Transverse colon (tissue), 4 donors: Measurements from ENCODE around the gene CD22. TPM values are rescaled to one million over a fixed set of nuclear protein-coding genes. Genes with fewer than 3 reads are reported as not detected.

Experiments used
- DNase-seq: peaks from one replicate; pipeline ENCODE4 v3.0.0-alpha.2; 2019
- H3K27ac ChIP-seq, 4 donors: fragments of 200-600 bp; sonication (generic); 2 replicates each; pipeline ENCODE4 v1.5.1; 2016 to 2018; ENCODE audit warnings: inconsistent platforms in 4 of 4
- H3K27me3 ChIP-seq: fragments of 200-600 bp; sonication (generic); 2 replicates; pipeline ENCODE4 v1.5.1; 2017; ENCODE audit warnings: inconsistent platforms
- H3K36me3 ChIP-seq, 4 donors: fragments of 200-600 bp; sonication (generic); 2 replicates each; pipeline ENCODE4 v1.5.1; 2017 to 2019; ENCODE audit warnings: inconsistent platforms in 4 of 4
- H3K4me1 ChIP-seq, 4 donors: fragments of 200-600 bp; sonication (generic); 2 replicates each; pipeline ENCODE4 v1.5.1; 2017 to 2020; ENCODE audit warnings: inconsistent platforms in 4 of 4
- H3K4me3 ChIP-seq, 4 donors: fragments of 200-600 bp; sonication (generic); 1 replicate in 1 of 4; 2 replicates in 3 of 4; pipeline versions ENCODE4 v1.5.1 to v1.6.1; 2017 to 2019; ENCODE audit warnings: inconsistent platforms in 4 of 4
- H3K9me3 ChIP-seq, 2 donors: fragments of 200-600 bp; sonication (generic); 2 replicates each; pipeline ENCODE4 v1.5.1; 2017 to 2019; ENCODE audit warnings: inconsistent platforms in 2 of 2
- CTCF ChIP-seq, 5 experiments: fragments of 200-600 bp in 3 of 5; fragments of 450-650 bp in 2 of 5; sonication (generic) in 3 of 5; IDR thresholded peaks; 1 replicate in 2 of 5; 2 replicates in 3 of 5; pipeline ENCODE4 v1.5.1; 2016 to 2017; ENCODE audit warnings: antibody characterized with exemption in 5 of 5, inconsistent platforms in 3 of 5, mild to moderate bottlenecking in 2 of 5, moderate library complexity in 1 of 5
- EP300 ChIP-seq: sonication (generic); formaldehyde crosslinking; IDR thresholded peaks from one replicate; pipeline ENCODE4 v1.6.1; 2017; ENCODE audit warnings: antibody characterized with exemption, low read depth
- POLR2A ChIP-seq: fragments of 450-650 bp; IDR thresholded peaks from one replicate; pipeline ENCODE4 v1.6.1; 2016; ENCODE audit warnings: antibody characterized with exemption, mild to moderate bottlenecking, moderate library complexity
- POLR2AphosphoS5 ChIP-seq, 3 donors: sonication (generic); formaldehyde crosslinking; IDR thresholded peaks; one replicate each; pipeline ENCODE4 v1.6.1; 2016; ENCODE audit warnings: antibody characterized with exemption in 3 of 3
- WGBS, 2 donors: methylation state at CpG; one replicate each; pipeline ENCODE4 v1.1.5; 2018; ENCODE audit warnings: low coverage in 1 of 2; 5-methylcytosine and 5-hydroxymethylcytosine counted together
- in situ Hi-C, 4 donors: fragments of 200-750 bp; cut with MboI; loops; one replicate each; pipeline versions ENCODE4 v1.15.0 to v1.15.1; 2017; ENCODE audit warnings: low sequenced_read_pairs in 3 of 4, low pct_ligation_motif_present in 1 of 4, low pct_unique_long_range_greater_than_20kb in 1 of 4
- intact Hi-C: fragments of 100-400 bp; cut with DNase I; formaldehyde crosslinking; loops from one replicate; pipeline ENCODE4 v1.15.1; 2023; ENCODE audit warnings: low total_unique reads
- total RNA-seq, 4 donors: library from RNA; depleted of rRNA; stranded (reverse); fragments of >200 nt; gene quantifications; one replicate each; pipeline ENCODE4 v1.1.0, GENCODE V29; 2016

The CD22 gene
- total RNA-seq, 4 donors from 2014 or later: 4.4 to 27.7 (median 21.1) TPM; not detected in 1

GRCh38 chr19:35292421-35293362 is 36.3 kb upstream of the CD22 start:
- TF ChIP-seq CTCF (IDR thresholded peaks at IDR 0.05): no peak
- TF ChIP-seq EP300: no peak
- TF ChIP-seq POLR2A: no peak
- no peak for TF ChIP-seq POLR2AphosphoS5 (IDR thresholded peaks at IDR 0.05)
- Histone ChIP-seq H3K4me3 (no peak overlapping the region), H3K27ac (no peak overlapping the region), H3K36me3 (no peaks in the 10 kb centered on the region), H3K9me3 (no peaks in the 10 kb centered on the region), H3K27me3 (peaks cover 35% of the 10 kb centered on the region), H3K4me1 (no peaks in the 10 kb centered on the region)
- intact Hi-C loops: no loop called here
- WGBS, 2 donors: 49 to 73% methylated on average over 7 to 23 of the region's 23 CpGs
- in situ Hi-C loops: no loop called here
- no peak for DNase-seq

GRCh38 chr19:35293363-35293739 is 35.6 kb upstream of the CD22 start:
- Histone ChIP-seq H3K27me3 (peaks cover 35% of the 10 kb centered on the region), H3K4me1 (no peaks in the 10 kb centered on the region), H3K36me3 (no peaks in the 10 kb centered on the region), H3K9me3 (no peaks in the 10 kb centered on the region), H3K4me3 (no peak overlapping the region), H3K27ac (no peak overlapping the region)
- DNase-seq: no peak
- TF ChIP-seq EP300: no peak
- no peak for TF ChIP-seq POLR2AphosphoS5 (IDR thresholded peaks at IDR 0.05)
- TF ChIP-seq POLR2A: no peak
- TF ChIP-seq CTCF (IDR thresholded peaks at IDR 0.05): no peak
- intact Hi-C loops (no loop called here), in situ Hi-C loops (no loop called here)
- 55% methylated on average over 7 of the region's 7 CpGs; no CpG with 5 or more reads in 1 of the 2 donors for WGBS, 2 donors

DNA sequence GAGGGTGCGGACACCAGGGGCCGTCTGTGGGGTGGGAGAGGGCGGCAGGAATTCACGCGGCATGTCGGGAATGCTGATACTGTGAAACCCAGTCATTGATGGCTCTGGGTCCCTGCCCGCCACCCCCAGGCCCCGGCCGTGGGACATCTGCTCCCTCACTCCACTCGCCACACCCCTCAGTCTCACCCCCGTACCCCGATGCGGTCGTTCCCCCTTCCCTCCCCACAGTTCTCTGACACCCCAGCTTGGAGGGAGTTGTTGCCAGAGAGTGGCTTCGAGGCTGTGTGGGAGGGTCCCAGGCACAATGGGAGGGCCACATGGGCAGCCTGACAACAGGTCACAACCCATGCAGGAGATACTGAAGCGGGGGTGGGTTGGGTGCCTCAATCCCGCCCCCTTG is 35.2 kb upstream of the CD22 start:
- H3K4me1 ChIP-seq: no peaks in the 10 kb centered on the region
- DNase-seq: no peak
- peaks cover 34% of the 10 kb centered on the region for H3K27me3 ChIP-seq
- in situ Hi-C loops (no loop called here), intact Hi-C loops (no loop called here)
- no peaks in the 10 kb centered on the region for H3K9me3 ChIP-seq
- TF ChIP-seq POLR2AphosphoS5 (IDR thresholded peaks at IDR 0.05): no peak
- TF ChIP-seq POLR2A: no peak
- TF ChIP-seq EP300: no peak
- no peak for TF ChIP-seq CTCF (IDR thresholded peaks at IDR 0.05)
- WGBS, 2 donors: 47 to 62% methylated on average over 5 to 15 of the region's 17 CpGs
- H3K4me3 ChIP-seq: no peak overlapping the region
- no peak overlapping the region for H3K27ac ChIP-seq
- no peaks in the 10 kb centered on the region for H3K36me3 ChIP-seq

DNA sequence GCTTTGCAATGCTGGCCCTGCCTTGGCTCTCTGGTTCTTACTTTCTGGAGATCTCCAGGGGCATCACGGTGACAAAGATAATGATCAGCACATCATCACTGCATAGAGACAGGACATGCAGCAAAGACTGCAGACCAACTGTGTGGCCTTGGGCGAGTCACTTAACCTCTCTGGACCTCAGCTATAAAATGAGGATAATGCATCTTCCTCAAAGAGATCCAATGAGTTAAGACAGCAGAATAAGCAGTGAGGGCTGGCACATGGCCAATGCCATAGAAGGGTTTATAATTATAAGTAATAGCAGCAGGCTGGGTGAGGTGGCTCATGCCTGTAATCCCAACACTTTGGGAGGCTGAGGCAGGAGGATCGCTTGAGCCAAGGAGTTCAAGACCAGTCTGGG is 34.7 kb upstream of the CD22 start:
- Histone ChIP-seq H3K4me1 (no peaks in the 10 kb centered on the region), H3K27me3 (peaks cover 32% of the 10 kb centered on the region), H3K27ac (no peak overlapping the region), H3K4me3 (no peak overlapping the region), H3K9me3 (no peaks in the 10 kb centered on the region), H3K36me3 (no peaks in the 10 kb centered on the region)
- in situ Hi-C loops: no loop called here
- no peak for DNase-seq
- no peak for TF ChIP-seq CTCF (IDR thresholded peaks at IDR 0.05)
- no peak for TF ChIP-seq POLR2AphosphoS5 (IDR thresholded peaks at IDR 0.05)
- TF ChIP-seq POLR2A: no peak
- no peak for TF ChIP-seq EP300
- intact Hi-C loops: no loop called here
- WGBS, 2 donors: 62 to 80% methylated on average over 1 to 3 of the region's 3 CpGs
